Measurements from ENCODE around the gene SUPT3H.
"Not testable (repeated sequence)": the region's sequence is repeated elsewhere in the genome, so short reads cannot be mapped to it uniquely, and the experiment has no call there.

The SUPT3H gene

GRCh38 chr6:45075246-45075645 lies 302.5 kb downstream of the SUPT3H start:
- FAIRE-seq = peak; percentile 31

GRCh38 chr6:45074439-45074838 lies 303.3 kb downstream of the SUPT3H start:
- no peak for FAIRE-seq

More at GRCh38 chr6:45075246-45075645, 302.5 kb downstream of the SUPT3H start:
- DNase-seq (ENCODE audit: insufficient read length, low spot score) = peak; percentile 7

GRCh38 chr6:45073771-45074170 lies 304.0 kb downstream of the SUPT3H start:
- no peak for DNase-seq (ENCODE audit: insufficient read length, low spot score)
- FAIRE-seq = no peak

More at GRCh38 chr6:45074439-45074838, 303.3 kb downstream of the SUPT3H start:
- DNase-seq (ENCODE audit: insufficient read length, low spot score) = no peak

- FAIRE-seq = no peak
These were observed 305.1 kb downstream of the SUPT3H start for GRCh38 chr6:45072673-45073072.

GRCh38 chr6:45072016-45072415 lies 305.7 kb downstream of the SUPT3H start:
- FAIRE-seq (no peak), DNase-seq (ENCODE audit: insufficient read length, low spot score) (no peak)

More at GRCh38 chr6:45072673-45073072, 305.1 kb downstream of the SUPT3H start:
- no peak for DNase-seq (ENCODE audit: insufficient read length, low spot score)

GRCh38 chr6:45069091-45069490 lies 308.6 kb downstream of the SUPT3H start:
- no peak for DNase-seq (ENCODE audit: insufficient read length, low spot score)
- FAIRE-seq = peak; percentile 63

GRCh38 chr6:45067446-45067845 lies 310.3 kb downstream of the SUPT3H start:
- not testable (repeated sequence) for FAIRE-seq; DNase-seq (ENCODE audit: insufficient read length, low spot score)

- DNase-seq (ENCODE audit: insufficient read length, low spot score); FAIRE-seq: not testable (repeated sequence)
These were observed 315.1 kb downstream of the SUPT3H start for GRCh38 chr6:45062659-45063058.

- no peak for FAIRE-seq
- DNase-seq (ENCODE audit: insufficient read length, low spot score) = no peak
These were observed 320.0 kb downstream of the SUPT3H start for GRCh38 chr6:45057711-45058110.

GRCh38 chr6:45054610-45055009 lies 323.1 kb downstream of the SUPT3H start:
- DNase-seq (ENCODE audit: insufficient read length, low spot score) (no peak), FAIRE-seq (no peak)

- FAIRE-seq (no peak), DNase-seq (ENCODE audit: insufficient read length, low spot score) (no peak)
These were observed 325.4 kb downstream of the SUPT3H start for GRCh38 chr6:45052325-45052724.

GRCh38 chr6:45049188-45049843 lies 328.4 kb downstream of the SUPT3H start:
- DNase-seq (ENCODE audit: insufficient read length, low spot score) = peak; percentile 17
- FAIRE-seq = peak; percentile 31

- DNase-seq (ENCODE audit: insufficient read length, low spot score) = no peak
- no peak for FAIRE-seq
These were observed 330.2 kb downstream of the SUPT3H start for GRCh38 chr6:45047573-45047972.

GRCh38 chr6:45045253-45045601 lies 332.5 kb downstream of the SUPT3H start:
- FAIRE-seq = no peak
- no peak for DNase-seq (ENCODE audit: insufficient read length, low spot score)

GRCh38 chr6:45044510-45045252 lies 333.1 kb downstream of the SUPT3H start:
- no peak for DNase-seq (ENCODE audit: insufficient read length, low spot score)
- no peak for FAIRE-seq

GRCh38 chr6:45044086-45044485 lies 333.6 kb downstream of the SUPT3H start:
- DNase-seq (ENCODE audit: insufficient read length, low spot score) (no peak), FAIRE-seq (peak; percentile 49)

GRCh38 chr6:45042673-45043072 lies 335.1 kb downstream of the SUPT3H start:
- not testable (repeated sequence) for FAIRE-seq; DNase-seq (ENCODE audit: insufficient read length, low spot score)

GRCh38 chr6:45038226-45038625 lies 339.5 kb downstream of the SUPT3H start:
- FAIRE-seq (no peak), DNase-seq (ENCODE audit: insufficient read length, low spot score) (no peak)

- FAIRE-seq (peak; percentile 28), DNase-seq (ENCODE audit: insufficient read length, low spot score) (no peak)
These were observed 341.6 kb downstream of the SUPT3H start for GRCh38 chr6:45036103-45036502.

GRCh38 chr6:45032426-45032825 lies 345.3 kb downstream of the SUPT3H start:
- FAIRE-seq (no peak), DNase-seq (ENCODE audit: insufficient read length, low spot score) (no peak)

- DNase-seq (ENCODE audit: insufficient read length, low spot score) (no peak), FAIRE-seq (no peak)
These were observed 346.1 kb downstream of the SUPT3H start for GRCh38 chr6:45031601-45032000.

GRCh38 chr6:45027126-45027525 lies 350.6 kb downstream of the SUPT3H start:
- no peak for FAIRE-seq
- DNase-seq (ENCODE audit: insufficient read length, low spot score) = no peak

Data from HTR-8/SVneo (cell line).